Hindlimb muscle (tissue), 1 donor: ENCODE data around the gene FAM53C. TPM values are rescaled to one million over a fixed set of nuclear protein-coding genes. Genes with fewer than 3 reads are reported as not detected.

Source experiments
- polyA plus RNA-seq: library from polyadenylated mRNA; unstranded; fragments of 120-200 nt; gene quantifications from one replicate; pipeline ENCODE4 v1.2.1, GENCODE V29; 2013; ENCODE audit not compliant: insufficient read length

FAM53C gene
- polyA plus RNA-seq, 1 donor = 42.4 TPM

Other genes starting within 250 kb of the FAM53C start
- 0.68 TPM for gene NME5, start 198.8 kb upstream of the FAM53C start, polyA plus RNA-seq
- gene BRD8, start 159.6 kb upstream of the FAM53C start, polyA plus RNA-seq = 54.7 TPM
- 17.5 TPM for gene KIF20A, start 159.2 kb upstream of the FAM53C start, polyA plus RNA-seq
- gene CDC23, start 124.9 kb upstream of the FAM53C start, polyA plus RNA-seq = 33.8 TPM
- gene GFRA3, start 63.6 kb upstream of the FAM53C start, polyA plus RNA-seq = 2.8 TPM
- 2.4 TPM for gene CDC25C, start 6.5 kb upstream of the FAM53C start, polyA plus RNA-seq
- 71.8 TPM for gene KDM3B, start 14.4 kb downstream of the FAM53C start, polyA plus RNA-seq
- gene REEP2, start 100.8 kb downstream of the FAM53C start, polyA plus RNA-seq = 28.2 TPM
- gene EGR1, start 127.2 kb downstream of the FAM53C start, polyA plus RNA-seq = 152 TPM
- 39.6 TPM for gene ETF1, start 205.0 kb downstream of the FAM53C start, polyA plus RNA-seq
- gene HSPA9, start 237.1 kb downstream of the FAM53C start, polyA plus RNA-seq = 138 TPM